Gastroesophageal sphincter (tissue), 3 donors: Measurements from ENCODE around the gene GABBR2.

Experiments
- CTCF ChIP-seq, 4 experiments: fragments of 200-600 bp in 2 of 4; fragments of 450-650 bp in 2 of 4; sonication (generic) in 1 of 4; IDR thresholded peaks; one replicate each; pipeline ENCODE4 v1.5.1; 2017 to 2019; ENCODE audit warnings: antibody characterized with exemption in 4 of 4, mild to moderate bottlenecking in 2 of 4, moderate library complexity in 2 of 4
- POLR2AphosphoS5 ChIP-seq: sonication (generic); formaldehyde crosslinking; IDR thresholded peaks from one replicate; pipeline ENCODE4 v1.6.1; 2017; ENCODE audit warnings: antibody characterized with exemption

- TF ChIP-seq POLR2AphosphoS5 (no peak), CTCF (IDR thresholded peaks at IDR 0.05) (no peak)
These were observed 93.1 kb downstream of the GABBR2 start for GRCh38 chr9:98615633-98616032.
